Measurements from ENCODE around the gene IFNAR2.

DNA sequence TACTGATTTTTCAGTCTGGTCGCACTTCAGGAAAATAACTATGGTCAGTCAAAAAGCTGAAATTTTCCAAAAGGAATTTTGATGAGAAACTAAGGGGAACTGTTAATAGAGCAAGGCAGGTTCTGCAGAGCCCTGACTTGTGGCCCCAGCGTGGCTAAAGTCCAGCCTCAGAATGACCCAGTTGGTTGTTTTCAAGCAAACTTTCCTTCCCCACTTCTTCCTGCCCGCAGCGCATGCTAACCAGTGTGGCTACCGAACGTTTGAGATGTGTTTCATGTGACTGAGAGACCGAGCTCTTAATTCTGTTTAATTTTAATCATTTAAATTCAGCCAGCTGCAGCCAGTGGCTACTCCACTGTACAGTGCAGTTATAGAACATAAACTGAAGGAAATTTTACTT lies 30.3 kb downstream of the IFNAR2 start:
- TF ChIP-seq, protein P1, sequence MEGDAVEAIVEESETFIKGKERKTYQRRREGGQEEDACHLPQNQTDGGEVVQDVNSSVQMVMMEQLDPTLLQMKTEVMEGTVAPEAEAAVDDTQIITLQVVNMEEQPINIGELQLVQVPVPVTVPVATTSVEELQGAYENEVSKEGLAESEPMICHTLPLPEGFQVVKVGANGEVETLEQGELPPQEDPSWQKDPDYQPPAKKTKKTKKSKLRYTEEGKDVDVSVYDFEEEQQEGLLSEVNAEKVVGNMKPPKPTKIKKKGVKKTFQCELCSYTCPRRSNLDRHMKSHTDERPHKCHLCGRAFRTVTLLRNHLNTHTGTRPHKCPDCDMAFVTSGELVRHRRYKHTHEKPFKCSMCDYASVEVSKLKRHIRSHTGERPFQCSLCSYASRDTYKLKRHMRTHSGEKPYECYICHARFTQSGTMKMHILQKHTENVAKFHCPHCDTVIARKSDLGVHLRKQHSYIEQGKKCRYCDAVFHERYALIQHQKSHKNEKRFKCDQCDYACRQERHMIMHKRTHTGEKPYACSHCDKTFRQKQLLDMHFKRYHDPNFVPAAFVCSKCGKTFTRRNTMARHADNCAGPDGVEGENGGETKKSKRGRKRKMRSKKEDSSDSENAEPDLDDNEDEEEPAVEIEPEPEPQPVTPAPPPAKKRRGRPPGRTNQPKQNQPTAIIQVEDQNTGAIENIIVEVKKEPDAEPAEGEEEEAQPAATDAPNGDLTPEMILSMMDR (conservative IDR thresholded peaks at IDR 0.05; ENCODE audit: low read depth, low read length), result no peak
- TF ChIP-seq EZH2phosphoT487 (IDR thresholded peaks at IDR 0.05; ENCODE audit: borderline replicate concordance, low read length) (no peak), EZH2 (IDR thresholded peaks at IDR 0.05; ENCODE audit: low read length, unreplicated experiment) (no peak)
